HepG2 (cell line): ENCODE results near the gene FOXK2. TPM values are rescaled to one million over a fixed set of nuclear protein-coding genes. Genes with fewer than 3 reads are reported as not detected.

Experiments
- MAFF ChIP-seq: IDR thresholded peaks from 2 replicates; pipeline ENCODE4 v1.6.1; 2011; ENCODE audit warnings: low read depth, low read length, improper control_type of control experiment
- SRSF1 ChIP-seq: fragments of 200-400 bp; formaldehyde crosslinking; optimal IDR thresholded peaks from 2 replicates; pipeline ENCODE3; 2017; ENCODE audit warnings: mild to moderate bottlenecking, low read depth, low read length, moderate library complexity
- SRSF9 ChIP-seq: fragments of 200-400 bp; formaldehyde crosslinking; IDR thresholded peaks from 2 replicates; pipeline ENCODE4 v1.6.1; 2018; ENCODE audit warnings: borderline replicate concordance, mild to moderate bottlenecking, low read depth, low read length; ENCODE audit not compliant: insufficient read depth, poor library complexity, severe bottlenecking
- SRY ChIP-seq: sonication (generic); formaldehyde crosslinking; IDR thresholded peaks from 2 replicates; pipeline ENCODE4 v1.8.0; 2022; ENCODE audit warnings: mild to moderate bottlenecking, missing genetic modification reagents
- ZNF292 ChIP-seq: sonication (generic); formaldehyde crosslinking; IDR thresholded peaks from 2 replicates; pipeline ENCODE4 v1.8.1; 2022; ENCODE audit warnings: mild to moderate bottlenecking, low read depth, missing genetic modification reagents, borderline replicate concordance
- ZNF549 ChIP-seq: sonication (generic); formaldehyde crosslinking; IDR thresholded peaks from 2 replicates; pipeline ENCODE4 v1.5.0; 2020; ENCODE audit warnings: missing genetic modification reagents
- ZNF644 ChIP-seq: IDR thresholded peaks from 2 replicates; pipeline ENCODE4 v1.6.1; 2016; ENCODE audit warnings: low read depth
- ZNF839 ChIP-seq: sonication (generic); formaldehyde crosslinking; IDR thresholded peaks from 2 replicates; pipeline ENCODE4 v1.4.0; 2020; ENCODE audit warnings: missing genetic modification reagents, mild to moderate bottlenecking, borderline replicate concordance
- ZNF850 ChIP-seq: sonication (generic); formaldehyde crosslinking; conservative IDR thresholded peaks from 2 replicates; pipeline ENCODE4 v1.9.0; 2021; ENCODE audit warnings: mild to moderate bottlenecking, missing genetic modification reagents
- ZSCAN29 ChIP-seq: sonication (generic); formaldehyde crosslinking; conservative IDR thresholded peaks from 2 replicates; pipeline ENCODE4 v1.4.0; 2020; ENCODE audit warnings: mild to moderate bottlenecking, missing genetic modification reagents
- polyA plus RNA-seq, 8 experiments: library from polyadenylated mRNA; depleted of rRNA in 3 of 8; stranded (reverse) in 7 of 8; unstranded in 1 of 8; fragments of >200 nt; fragmentation: Illumina TruSeq in 4 of 8; extraction: Trizol in 4 of 8; gene quantifications; 2 replicates each; pipeline versions ENCODE4 v1.2.1 to v1.2.3, GENCODE V29; 2011 to 2016; ENCODE audit warnings: low read depth in 4 of 8, missing spikeins in 1 of 8, mixed read lengths in 1 of 8; ENCODE audit not compliant: insufficient read depth in 1 of 8
- total RNA-seq, 5 experiments: library from RNA; depleted of rRNA; stranded (reverse); fragments of >200 nt; fragmentation: Illumina TruSeq; extraction: Trizol; gene quantifications; 2 replicates each; pipeline ENCODE4 v1.2.3, GENCODE V29; 2016; ENCODE audit warnings: low read depth in 1 of 5
- TF ChIP-seq, protein P1 (sequence below): sonication (generic); formaldehyde crosslinking; IDR thresholded peaks from 2 replicates; pipeline ENCODE4 v1.4.0; 2020; ENCODE audit warnings: missing genetic modification reagents, borderline replicate concordance
- TF ChIP-seq, protein P2 (sequence below): sonication (generic); formaldehyde crosslinking; IDR thresholded peaks from 2 replicates; pipeline ENCODE4 v1.4.0; 2020; ENCODE audit warnings: mild to moderate bottlenecking, missing genetic modification reagents, borderline replicate concordance
- TF ChIP-seq, protein P3 (sequence below): sonication (generic); formaldehyde crosslinking; IDR thresholded peaks from 2 replicates; pipeline ENCODE4 v1.4.0; 2020; ENCODE audit warnings: missing genetic modification reagents, borderline replicate concordance
- TF ChIP-seq, protein P4 (sequence below): sonication (generic); formaldehyde crosslinking; IDR thresholded peaks from 2 replicates; pipeline ENCODE4 v1.4.0; 2020; ENCODE audit warnings: missing genetic modification reagents

FOXK2 gene
- total and polyA plus RNA-seq, 2 of the 13 experiments (the other 11 are each of a cell fraction or from before 2014, with no cell fraction given): 67.1 to 67.2 TPM

DNA sequence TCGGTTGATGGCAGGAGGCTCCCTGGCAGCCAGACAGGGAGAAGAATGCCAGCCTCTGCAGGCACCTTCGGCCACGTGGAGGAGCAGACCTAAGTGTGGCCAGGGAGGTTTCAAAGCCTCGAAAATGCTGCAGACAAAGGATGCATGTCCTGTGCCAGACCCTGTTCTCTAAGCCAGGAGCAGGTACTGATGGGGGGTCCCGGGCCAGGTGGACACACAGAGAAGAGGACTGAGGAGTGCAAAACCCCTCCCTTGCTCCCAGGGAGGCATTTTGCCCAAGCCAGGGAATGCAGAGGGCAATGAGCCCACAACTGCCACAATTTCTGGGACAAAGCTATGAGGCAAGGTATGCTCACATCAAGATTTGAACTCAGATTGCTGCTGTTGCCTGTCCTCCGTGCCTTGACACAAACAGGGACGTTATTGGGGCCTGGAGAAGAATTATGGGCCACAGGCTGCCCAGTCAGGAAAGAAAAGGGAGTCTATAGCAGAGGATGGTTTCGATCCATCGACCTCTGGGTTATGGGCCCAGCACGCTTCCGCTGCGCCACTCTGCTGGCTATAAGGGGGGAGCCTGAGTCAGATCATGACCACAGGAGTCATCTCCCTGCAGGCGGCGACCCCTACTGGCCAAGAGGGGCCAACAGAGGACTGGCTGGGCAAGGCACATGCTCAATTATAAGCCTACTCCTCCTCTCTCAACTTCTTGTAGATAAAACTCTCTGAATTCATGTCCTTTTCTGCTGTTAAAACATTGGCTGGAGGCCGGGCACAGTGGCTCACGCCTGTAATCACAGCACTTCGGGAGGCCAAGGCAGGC, 25.1 kb upstream of the FOXK2 start (continued):
- no peak for TF ChIP-seq MAFF
- no peak for TF ChIP-seq SRSF1
- TF ChIP-seq SRY: peak; percentile 60; the same call in 1 of the 2 replicates
- TF ChIP-seq, protein P1, sequence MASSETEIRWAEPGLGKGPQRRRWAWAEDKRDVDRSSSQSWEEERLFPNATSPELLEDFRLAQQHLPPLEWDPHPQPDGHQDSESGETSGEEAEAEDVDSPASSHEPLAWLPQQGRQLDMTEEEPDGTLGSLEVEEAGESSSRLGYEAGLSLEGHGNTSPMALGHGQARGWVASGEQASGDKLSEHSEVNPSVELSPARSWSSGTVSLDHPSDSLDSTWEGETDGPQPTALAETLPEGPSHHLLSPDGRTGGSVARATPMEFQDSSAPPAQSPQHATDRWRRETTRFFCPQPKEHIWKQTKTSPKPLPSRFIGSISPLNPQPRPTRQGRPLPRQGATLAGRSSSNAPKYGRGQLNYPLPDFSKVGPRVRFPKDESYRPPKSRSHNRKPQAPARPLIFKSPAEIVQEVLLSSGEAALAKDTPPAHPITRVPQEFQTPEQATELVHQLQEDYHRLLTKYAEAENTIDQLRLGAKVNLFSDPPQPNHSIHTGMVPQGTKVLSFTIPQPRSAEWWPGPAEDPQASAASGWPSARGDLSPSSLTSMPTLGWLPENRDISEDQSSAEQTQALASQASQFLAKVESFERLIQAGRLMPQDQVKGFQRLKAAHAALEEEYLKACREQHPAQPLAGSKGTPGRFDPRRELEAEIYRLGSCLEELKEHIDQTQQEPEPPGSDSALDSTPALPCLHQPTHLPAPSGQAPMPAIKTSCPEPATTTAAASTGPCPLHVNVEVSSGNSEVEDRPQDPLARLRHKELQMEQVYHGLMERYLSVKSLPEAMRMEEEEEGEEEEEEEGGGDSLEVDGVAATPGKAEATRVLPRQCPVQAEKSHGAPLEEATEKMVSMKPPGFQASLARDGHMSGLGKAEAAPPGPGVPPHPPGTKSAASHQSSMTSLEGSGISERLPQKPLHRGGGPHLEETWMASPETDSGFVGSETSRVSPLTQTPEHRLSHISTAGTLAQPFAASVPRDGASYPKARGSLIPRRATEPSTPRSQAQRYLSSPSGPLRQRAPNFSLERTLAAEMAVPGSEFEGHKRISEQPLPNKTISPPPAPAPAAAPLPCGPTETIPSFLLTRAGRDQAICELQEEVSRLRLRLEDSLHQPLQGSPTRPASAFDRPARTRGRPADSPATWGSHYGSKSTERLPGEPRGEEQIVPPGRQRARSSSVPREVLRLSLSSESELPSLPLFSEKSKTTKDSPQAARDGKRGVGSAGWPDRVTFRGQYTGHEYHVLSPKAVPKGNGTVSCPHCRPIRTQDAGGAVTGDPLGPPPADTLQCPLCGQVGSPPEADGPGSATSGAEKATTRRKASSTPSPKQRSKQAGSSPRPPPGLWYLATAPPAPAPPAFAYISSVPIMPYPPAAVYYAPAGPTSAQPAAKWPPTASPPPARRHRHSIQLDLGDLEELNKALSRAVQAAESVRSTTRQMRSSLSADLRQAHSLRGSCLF (CRISPR knock-in tag): no peak
- no peak; the same call in 1 of the 2 replicates for TF ChIP-seq ZNF839 (CRISPR knock-in tag)
- TF ChIP-seq ZNF644 (CRISPR knock-in tag): peak; percentile 60; the same call in 1 of the 2 replicates
- TF ChIP-seq ZNF850 (CRISPR knock-in tag): no peak
- TF ChIP-seq, protein P2, sequence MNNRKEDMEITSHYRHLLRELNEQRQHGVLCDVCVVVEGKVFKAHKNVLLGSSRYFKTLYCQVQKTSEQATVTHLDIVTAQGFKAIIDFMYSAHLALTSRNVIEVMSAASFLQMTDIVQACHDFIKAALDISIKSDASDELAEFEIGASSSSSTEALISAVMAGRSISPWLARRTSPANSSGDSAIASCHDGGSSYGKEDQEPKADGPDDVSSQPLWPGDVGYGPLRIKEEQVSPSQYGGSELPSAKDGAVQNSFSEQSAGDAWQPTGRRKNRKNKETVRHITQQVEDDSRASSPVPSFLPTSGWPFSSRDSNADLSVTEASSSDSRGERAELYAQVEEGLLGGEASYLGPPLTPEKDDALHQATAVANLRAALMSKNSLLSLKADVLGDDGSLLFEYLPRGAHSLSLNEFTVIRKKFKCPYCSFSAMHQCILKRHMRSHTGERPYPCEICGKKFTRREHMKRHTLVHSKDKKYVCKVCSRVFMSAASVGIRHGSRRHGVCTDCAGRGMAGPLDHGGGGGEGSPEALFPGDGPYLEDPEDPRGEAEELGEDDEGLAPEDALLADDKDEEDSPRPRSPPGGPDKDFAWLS (CRISPR knock-in tag): 0 out of 2 replicates have a peak, but pooled peaks have one; percentile 91
- TF ChIP-seq ZNF549 (CRISPR knock-in tag): 0 out of 2 replicates have a peak, but pooled peaks have one; percentile 24
- peak; percentile 93 for TF ChIP-seq ZSCAN29 (CRISPR knock-in tag)
- TF ChIP-seq, protein P3, sequence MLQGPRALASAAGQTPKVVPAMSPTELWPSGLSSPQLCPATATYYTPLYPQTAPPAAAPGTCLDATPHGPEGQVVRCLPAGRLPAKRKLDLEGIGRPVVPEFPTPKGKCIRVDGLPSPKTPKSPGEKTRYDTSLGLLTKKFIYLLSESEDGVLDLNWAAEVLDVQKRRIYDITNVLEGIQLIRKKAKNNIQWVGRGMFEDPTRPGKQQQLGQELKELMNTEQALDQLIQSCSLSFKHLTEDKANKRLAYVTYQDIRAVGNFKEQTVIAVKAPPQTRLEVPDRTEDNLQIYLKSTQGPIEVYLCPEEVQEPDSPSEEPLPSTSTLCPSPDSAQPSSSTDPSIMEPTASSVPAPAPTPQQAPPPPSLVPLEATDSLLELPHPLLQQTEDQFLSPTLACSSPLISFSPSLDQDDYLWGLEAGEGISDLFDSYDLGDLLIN: 0 out of 2 replicates have a peak, but pooled peaks have one; percentile 75
- no peak for TF ChIP-seq SRSF9
- peak; percentile 24; the same call in 1 of the 2 replicates for TF ChIP-seq ZNF292 (CRISPR knock-in tag)
- TF ChIP-seq, protein P4, sequence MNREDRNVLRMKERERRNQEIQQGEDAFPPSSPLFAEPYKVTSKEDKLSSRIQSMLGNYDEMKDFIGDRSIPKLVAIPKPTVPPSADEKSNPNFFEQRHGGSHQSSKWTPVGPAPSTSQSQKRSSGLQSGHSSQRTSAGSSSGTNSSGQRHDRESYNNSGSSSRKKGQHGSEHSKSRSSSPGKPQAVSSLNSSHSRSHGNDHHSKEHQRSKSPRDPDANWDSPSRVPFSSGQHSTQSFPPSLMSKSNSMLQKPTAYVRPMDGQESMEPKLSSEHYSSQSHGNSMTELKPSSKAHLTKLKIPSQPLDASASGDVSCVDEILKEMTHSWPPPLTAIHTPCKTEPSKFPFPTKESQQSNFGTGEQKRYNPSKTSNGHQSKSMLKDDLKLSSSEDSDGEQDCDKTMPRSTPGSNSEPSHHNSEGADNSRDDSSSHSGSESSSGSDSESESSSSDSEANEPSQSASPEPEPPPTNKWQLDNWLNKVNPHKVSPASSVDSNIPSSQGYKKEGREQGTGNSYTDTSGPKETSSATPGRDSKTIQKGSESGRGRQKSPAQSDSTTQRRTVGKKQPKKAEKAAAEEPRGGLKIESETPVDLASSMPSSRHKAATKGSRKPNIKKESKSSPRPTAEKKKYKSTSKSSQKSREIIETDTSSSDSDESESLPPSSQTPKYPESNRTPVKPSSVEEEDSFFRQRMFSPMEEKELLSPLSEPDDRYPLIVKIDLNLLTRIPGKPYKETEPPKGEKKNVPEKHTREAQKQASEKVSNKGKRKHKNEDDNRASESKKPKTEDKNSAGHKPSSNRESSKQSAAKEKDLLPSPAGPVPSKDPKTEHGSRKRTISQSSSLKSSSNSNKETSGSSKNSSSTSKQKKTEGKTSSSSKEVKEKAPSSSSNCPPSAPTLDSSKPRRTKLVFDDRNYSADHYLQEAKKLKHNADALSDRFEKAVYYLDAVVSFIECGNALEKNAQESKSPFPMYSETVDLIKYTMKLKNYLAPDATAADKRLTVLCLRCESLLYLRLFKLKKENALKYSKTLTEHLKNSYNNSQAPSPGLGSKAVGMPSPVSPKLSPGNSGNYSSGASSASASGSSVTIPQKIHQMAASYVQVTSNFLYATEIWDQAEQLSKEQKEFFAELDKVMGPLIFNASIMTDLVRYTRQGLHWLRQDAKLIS: peak; percentile 49; the same call in 1 of the 2 replicates
